ENCODE data around the gene USB1.

GRCh38 chr16:57994361-57994760 lies 6.8 kb upstream of the USB1 start:
- TF ChIP-seq POLR2A (IDR thresholded peaks at IDR 0.05) = no peak
- no peak for TF ChIP-seq CTCF (IDR thresholded peaks at IDR 0.05)

Measured in vagina (tissue), 2 donors.